NT2/D1 (cell line): ENCODE results near the gene MUC5AC.
"Not testable (repeated sequence)": the region's sequence is repeated elsewhere in the genome, so short reads cannot be mapped to it uniquely, and the experiment has no call there.

Source experiments
- DNase-seq: peaks from one replicate; pipeline ENCODE4 v3.0.0-alpha.2; 2011; ENCODE audit warnings: low read depth, low spot score
- H3K27me3 ChIP-seq: 2 replicates; pipeline ENCODE4 v1.6.0; 2011; ENCODE audit warnings: mild to moderate bottlenecking; ENCODE audit not compliant: insufficient read length, insufficient read depth
- H3K36me3 ChIP-seq: 2 replicates; pipeline ENCODE4 v1.6.1; 2011; ENCODE audit warnings: mild to moderate bottlenecking, low read length, mixed read lengths; ENCODE audit not compliant: insufficient read depth, insufficient read length
- H3K4me1 ChIP-seq: 2 replicates; pipeline ENCODE4 v1.5.1; 2011; ENCODE audit not compliant: insufficient read depth, insufficient read length
- H3K4me3 ChIP-seq: 2 replicates; pipeline ENCODE4 v1.5.1; 2011; ENCODE audit warnings: low read depth; ENCODE audit not compliant: insufficient read length
- H3K9ac ChIP-seq: 2 replicates; pipeline ENCODE4 v1.6.0; 2011; ENCODE audit warnings: low read depth; ENCODE audit not compliant: insufficient read length
- H3K9me3 ChIP-seq: 2 replicates; pipeline ENCODE4 v1.5.1; 2011; ENCODE audit warnings: mild to moderate bottlenecking, low read length; ENCODE audit not compliant: insufficient read depth
- SUZ12 ChIP-seq: IDR thresholded peaks from 2 replicates; pipeline ENCODE4 v1.6.1; 2011; ENCODE audit not compliant: insufficient read length, insufficient read depth; ENCODE audit errors: extremely low read depth
- YY1 ChIP-seq: IDR thresholded peaks from 2 replicates; pipeline ENCODE4 v1.6.1; 2011; ENCODE audit not compliant: insufficient read length, insufficient read depth
- ZNF274 ChIP-seq: IDR thresholded peaks from 2 replicates; pipeline ENCODE4 v1.6.1; 2011; ENCODE audit warnings: mild to moderate bottlenecking, low read depth, low read length

MUC5AC gene

DNA sequence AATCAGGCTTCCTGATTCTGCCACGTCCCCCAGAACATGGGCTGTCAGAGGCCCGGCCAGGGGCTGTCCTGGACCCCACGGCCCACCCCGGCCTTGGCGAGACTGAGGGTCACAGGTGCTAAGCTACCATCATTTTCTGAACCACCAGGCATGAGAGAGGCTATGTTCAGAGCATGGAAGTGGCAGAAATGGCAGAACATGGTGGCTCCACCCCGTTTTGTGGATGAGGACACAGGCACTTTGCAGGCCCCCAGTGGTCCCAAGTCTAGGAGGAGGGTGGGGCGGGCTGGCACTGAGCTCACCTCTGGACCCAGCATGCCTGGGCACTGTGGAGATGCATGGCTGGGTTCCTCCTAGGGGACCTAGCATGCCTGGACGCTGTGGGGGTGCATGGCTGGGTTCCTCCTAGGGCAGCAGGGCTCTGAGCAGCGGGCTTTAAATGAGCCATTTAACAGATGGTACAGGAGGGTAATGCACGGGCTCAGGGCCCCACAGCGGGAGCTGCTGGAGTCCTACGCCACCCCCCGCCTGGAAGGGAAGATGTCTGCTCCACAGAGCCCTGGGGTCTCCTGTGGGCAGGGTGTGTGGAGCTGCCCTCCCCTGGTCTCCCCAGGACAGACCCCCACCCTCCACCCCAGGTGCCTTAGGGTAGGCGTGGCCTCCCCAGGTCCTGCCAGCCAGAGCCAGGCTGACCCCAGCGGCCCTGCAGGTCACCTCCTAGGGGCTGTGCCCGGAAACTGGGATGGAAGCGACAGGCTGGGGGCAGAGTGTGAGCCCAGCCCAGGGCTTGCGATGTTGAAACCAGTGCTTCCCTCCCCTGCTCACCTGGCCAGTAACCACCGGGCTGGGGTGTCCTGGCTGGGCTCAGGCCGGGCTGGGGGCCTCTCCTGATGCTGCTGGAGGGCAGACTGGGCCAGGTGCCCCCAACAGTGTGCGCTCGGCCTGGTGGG lies 6.1 kb upstream of the MUC5AC start:
- no peak for TF ChIP-seq SUZ12
- TF ChIP-seq YY1 = no peak
- DNase-seq = no peak
- no peaks in the 10 kb centered on the region for H3K36me3 ChIP-seq
- H3K9me3 ChIP-seq = no peaks in the 10 kb centered on the region
- H3K4me1 ChIP-seq = peaks cover 17% of the 10 kb centered on the region
- no peak overlapping the region for H3K4me3 ChIP-seq
- no peaks in the 10 kb centered on the region for H3K27me3 ChIP-seq
- no peak overlapping the region for H3K9ac ChIP-seq

DNA sequence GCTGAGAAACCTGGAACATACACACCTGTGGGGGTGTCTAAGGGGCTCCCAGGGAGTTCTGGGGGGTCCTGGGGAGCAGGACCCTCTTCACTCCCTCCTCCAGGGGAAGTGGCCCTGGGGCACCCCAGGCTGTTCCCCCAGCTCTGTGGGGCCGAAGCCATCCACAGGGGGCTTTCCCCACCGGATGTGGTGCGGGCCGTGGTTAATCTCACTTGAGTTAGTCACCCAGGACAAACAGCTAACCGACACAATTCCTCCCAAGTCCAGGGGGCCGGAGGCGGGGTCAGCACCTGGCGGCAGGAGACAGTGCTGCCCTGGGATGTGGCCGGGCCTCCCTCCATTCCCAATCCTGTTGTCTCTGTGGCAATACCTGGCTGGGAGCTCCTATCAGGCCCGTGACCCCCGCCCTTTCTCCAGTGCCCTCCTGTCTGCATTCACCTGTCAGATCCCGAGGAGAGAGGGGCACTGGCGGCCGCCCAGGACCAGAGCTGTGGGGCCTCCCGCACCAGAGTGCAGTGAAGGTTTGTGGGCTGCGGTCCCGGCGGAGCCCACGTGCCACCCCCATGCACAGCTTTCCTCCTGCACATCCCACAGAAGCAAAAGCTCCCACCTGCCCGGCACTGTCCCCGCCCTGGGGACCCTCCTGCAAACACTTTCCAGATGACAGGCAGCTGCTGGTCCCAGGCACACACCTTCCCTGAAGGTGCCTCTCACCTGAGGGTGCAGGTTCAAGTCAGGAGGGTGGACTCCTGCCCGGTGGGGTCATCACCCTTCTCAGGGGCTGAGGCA lies 5.2 kb upstream of the MUC5AC start:
- H3K4me1 ChIP-seq = peaks cover 17% of the 10 kb centered on the region
- H3K9ac ChIP-seq = no peak overlapping the region
- H3K9me3 ChIP-seq = no peaks in the 10 kb centered on the region
- H3K4me3 ChIP-seq = no peak overlapping the region
- TF ChIP-seq YY1 (no peak), ZNF274 (no peak), SUZ12 (no peak)
- no peaks in the 10 kb centered on the region for H3K27me3 ChIP-seq
- DNase-seq = no peak
- H3K36me3 ChIP-seq = no peaks in the 10 kb centered on the region

DNA sequence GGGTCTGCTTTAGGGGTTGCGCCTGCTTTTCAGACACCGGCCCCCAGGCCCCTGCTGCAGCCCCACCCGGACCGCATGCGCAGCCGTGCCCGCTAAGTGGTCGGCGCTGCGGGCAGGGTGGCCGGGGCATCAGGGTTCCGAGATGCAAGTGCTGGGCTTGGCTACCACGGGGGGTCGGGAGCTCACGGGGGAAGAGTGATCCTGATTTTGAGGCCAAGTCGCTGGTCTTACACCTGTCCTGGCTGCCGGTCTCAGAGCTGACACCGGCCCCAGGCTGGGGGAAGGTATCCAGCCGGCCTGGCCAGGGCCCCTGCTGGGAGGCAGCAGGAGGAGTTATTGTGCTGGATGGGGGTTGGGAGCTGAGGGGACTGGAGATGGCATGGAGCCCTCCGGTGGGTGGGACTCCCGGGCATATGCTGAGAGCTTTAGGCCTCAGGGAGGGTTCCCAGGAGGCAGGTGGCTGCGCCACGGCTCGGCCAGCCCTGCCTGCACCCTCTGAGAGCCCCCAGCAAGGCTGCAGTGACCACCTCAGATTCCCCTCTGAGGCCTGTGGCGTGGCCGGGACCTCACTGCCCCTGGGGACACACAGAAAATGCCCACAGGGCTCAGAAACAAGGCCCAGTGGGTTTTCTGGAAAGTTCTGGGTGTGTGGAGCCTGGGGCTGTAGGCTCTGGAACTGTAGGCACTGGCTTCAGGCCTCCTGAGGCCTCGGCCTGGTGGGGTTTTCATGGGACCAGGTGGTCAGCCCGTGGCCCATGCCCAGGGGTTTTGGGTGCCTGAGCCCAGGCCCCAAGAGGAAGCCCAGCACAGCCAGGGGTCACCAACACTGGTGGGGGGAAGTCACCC lies 4.4 kb upstream of the MUC5AC start:
- H3K9me3 ChIP-seq = no peaks in the 10 kb centered on the region
- peak overlapping the region; percentile 11 for H3K9ac ChIP-seq
- no peak for DNase-seq
- no peak for TF ChIP-seq YY1
- TF ChIP-seq ZNF274 = no peak
- TF ChIP-seq SUZ12 = no peak
- H3K36me3 ChIP-seq = no peaks in the 10 kb centered on the region
- no peaks in the 10 kb centered on the region for H3K27me3 ChIP-seq
- H3K4me3 ChIP-seq = no peak overlapping the region
- peaks cover 17% of the 10 kb centered on the region for H3K4me1 ChIP-seq

DNA sequence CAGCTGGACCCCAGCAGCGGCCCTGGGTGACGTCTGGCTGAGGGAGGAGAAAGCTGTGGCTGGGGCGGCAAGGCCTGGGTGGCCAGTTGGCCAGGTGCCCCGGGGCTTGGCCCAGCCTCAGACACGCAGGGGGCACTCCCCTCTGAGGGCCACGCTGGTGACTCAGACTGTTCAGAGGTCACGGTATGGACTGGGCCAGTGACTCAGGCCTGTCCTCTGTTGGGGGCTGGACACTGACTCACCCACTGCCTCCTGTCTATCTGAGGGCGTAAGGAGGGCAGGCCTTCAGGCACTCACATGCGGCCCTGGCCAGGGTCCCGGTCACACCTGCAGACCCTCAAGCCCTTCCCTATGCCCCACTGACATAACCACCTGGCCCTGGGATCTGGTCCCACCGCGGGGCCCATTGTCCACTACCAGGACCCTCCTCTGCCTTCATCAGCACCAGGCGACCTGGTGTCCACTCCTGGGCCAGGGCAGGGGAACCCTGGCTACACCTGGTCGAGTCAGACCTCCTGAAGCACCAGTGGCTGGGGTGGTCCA lies 3.7 kb upstream of the MUC5AC start:
- TF ChIP-seq SUZ12 (no peak), ZNF274 (no peak), YY1 (no peak)
- no peak for DNase-seq
- Histone ChIP-seq H3K4me3 (no peak overlapping the region), H3K9me3 (no peaks in the 10 kb centered on the region), H3K9ac (peak overlapping the region; percentile 11), H3K27me3 (no peaks in the 10 kb centered on the region), H3K4me1 (peaks cover 17% of the 10 kb centered on the region), H3K36me3 (no peaks in the 10 kb centered on the region)

DNA sequence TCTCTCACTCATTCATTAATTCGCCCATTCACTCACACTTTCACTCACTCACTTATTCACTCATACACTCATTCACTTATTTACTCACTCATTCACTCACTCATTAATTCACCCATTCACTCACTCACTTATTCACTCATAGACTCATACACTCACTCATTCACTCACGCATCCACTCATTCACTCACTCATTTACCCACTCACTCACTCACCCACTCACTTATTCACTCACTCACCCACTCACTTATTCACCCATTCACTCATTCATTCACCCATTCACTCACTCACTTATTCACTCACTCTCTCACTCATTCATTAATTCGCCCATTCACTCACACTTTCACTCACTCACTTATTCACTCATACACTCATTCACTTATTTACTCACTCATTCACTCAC lies 3.1 kb upstream of the MUC5AC start:
- not testable (repeated sequence) for DNase-seq, H3K27me3 ChIP-seq, H3K9ac ChIP-seq, H3K4me3 ChIP-seq, H3K9me3 ChIP-seq, H3K36me3 ChIP-seq
- peaks cover 17% of the 10 kb centered on the region for H3K4me1 ChIP-seq

DNA sequence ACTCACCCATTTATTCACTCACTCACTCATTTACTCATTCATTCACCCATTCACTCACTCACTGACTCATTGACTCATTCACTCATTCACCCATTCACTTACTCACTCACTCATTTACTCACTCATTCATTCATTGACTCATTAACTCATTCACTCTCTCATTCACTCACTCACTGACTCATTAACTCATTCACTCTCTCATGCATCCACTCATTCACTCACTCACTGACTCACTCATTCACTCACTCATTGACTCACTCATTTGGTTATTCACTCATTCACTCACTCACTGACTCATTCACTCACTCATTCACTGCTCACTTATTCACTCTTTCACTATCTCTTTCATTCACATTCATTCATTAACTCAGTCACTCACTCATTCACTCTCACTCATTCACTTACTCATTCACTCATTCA lies 2.5 kb upstream of the MUC5AC start:
- no peak for TF ChIP-seq SUZ12
- TF ChIP-seq YY1 = no peak
- no peak for TF ChIP-seq ZNF274
- H3K9ac ChIP-seq = no peak overlapping the region
- no peak for DNase-seq
- no peaks in the 10 kb centered on the region for H3K9me3 ChIP-seq
- H3K4me1 ChIP-seq = peaks cover 17% of the 10 kb centered on the region
- H3K36me3 ChIP-seq = no peaks in the 10 kb centered on the region
- no peaks in the 10 kb centered on the region for H3K27me3 ChIP-seq
- no peak overlapping the region for H3K4me3 ChIP-seq
